H1 (cell line): ENCODE results near the gene APOOL. TPM values are rescaled to one million over a fixed set of nuclear protein-coding genes. Genes with fewer than 3 reads are reported as not detected.

ENCODE experiments used
- MAX ChIP-seq: IDR thresholded peaks from 2 replicates; pipeline ENCODE4 v1.6.1; 2012; ENCODE audit warnings: inconsistent platforms
- POLR2AphosphoS5 ChIP-seq: IDR thresholded peaks from 2 replicates; pipeline ENCODE4 v1.6.1; 2011; ENCODE audit warnings: low read depth, low read length
- SUZ12 ChIP-seq: fragments of 200-600 bp; sonication (generic); IDR thresholded peaks from 2 replicates; pipeline ENCODE4 v1.6.1; 2012; ENCODE audit warnings: mild to moderate bottlenecking, inconsistent platforms, low read length, moderate library complexity, mixed read lengths
- TBP ChIP-seq: IDR thresholded peaks from 2 replicates; pipeline ENCODE4 v1.6.1; 2011; ENCODE audit warnings: low read depth, low read length, improper control_type of control experiment
- polyA plus RNA-seq, 7 experiments: library from polyadenylated mRNA; depleted of rRNA in 3 of 7; stranded (reverse) in 5 of 7; unstranded in 2 of 7; fragments of >200 nt in 5 of 7; fragments of 200-250 nt in 2 of 7; gene quantifications; 1 replicate in 5 of 7; 2 replicates in 1 of 7; 4 replicates in 1 of 7; pipeline versions ENCODE4 v1.2.1 to v1.2.3, GENCODE V29; 2011 to 2013; ENCODE audit warnings: missing spikeins in 2 of 7, mixed read lengths in 2 of 7
- total RNA-seq: library from RNA; stranded (reverse); fragmentation: NEBNext Ultra II Directional; extraction: Animal tissue kit (Norgen Biotek cat#: 25700); gene quantifications from 2 replicates; pipeline ENCODE4 v1.2.1, GENCODE V29; 2021

Gene APOOL
- total and polyA plus RNA-seq, 2 of the 8 experiments (the other 6 are each of a cell fraction or from before 2014, with no cell fraction given): 2.4 to 8.1 TPM

DNA sequence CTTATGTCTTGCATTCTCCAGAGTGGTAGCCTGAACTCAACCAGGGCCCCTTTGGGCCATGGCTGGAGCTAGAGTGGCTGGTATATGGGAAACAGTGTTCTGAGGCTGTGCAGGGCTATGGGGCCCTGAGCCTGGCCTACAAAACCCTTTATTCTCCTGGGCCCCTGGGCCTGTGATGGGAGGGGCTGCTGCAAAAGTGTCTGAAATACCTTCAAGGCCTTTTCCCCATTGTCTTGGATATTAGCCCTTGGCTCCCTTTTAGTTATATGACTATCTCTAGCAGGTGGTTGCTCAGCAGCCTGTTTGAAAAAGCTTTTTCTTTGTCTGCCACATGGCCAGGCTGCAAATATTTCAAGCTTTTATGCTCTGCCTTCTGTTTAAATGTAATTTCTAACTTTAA, 22.5 kb downstream of the APOOL start (continued):
- no peak for TF ChIP-seq MAX
- no peak for TF ChIP-seq TBP
- TF ChIP-seq SUZ12: no peak
- TF ChIP-seq POLR2AphosphoS5: no peak
- TF ChIP-seq, all 59 proteins: peak for 0
